ENCODE data around the gene GALM.
"Not testable (repeated sequence)": the region's sequence is repeated elsewhere in the genome, so short reads cannot be mapped to it uniquely, and the experiment has no call there.

GALM gene

GRCh38 chr2:38739524-38739923 lies 73.6 kb downstream of the GALM start:
- no peak for DNase-seq (ENCODE audit: low read depth in 2 of 2)

GRCh38 chr2:38740851-38741731 lies 75.2 kb downstream of the GALM start:
- no peak for DNase-seq (ENCODE audit: low read depth in 2 of 2)

GRCh38 chr2:38742797-38743559 lies 77.1 kb downstream of the GALM start:
- DNase-seq (ENCODE audit: low read depth in 2 of 2): no peak

DNA sequence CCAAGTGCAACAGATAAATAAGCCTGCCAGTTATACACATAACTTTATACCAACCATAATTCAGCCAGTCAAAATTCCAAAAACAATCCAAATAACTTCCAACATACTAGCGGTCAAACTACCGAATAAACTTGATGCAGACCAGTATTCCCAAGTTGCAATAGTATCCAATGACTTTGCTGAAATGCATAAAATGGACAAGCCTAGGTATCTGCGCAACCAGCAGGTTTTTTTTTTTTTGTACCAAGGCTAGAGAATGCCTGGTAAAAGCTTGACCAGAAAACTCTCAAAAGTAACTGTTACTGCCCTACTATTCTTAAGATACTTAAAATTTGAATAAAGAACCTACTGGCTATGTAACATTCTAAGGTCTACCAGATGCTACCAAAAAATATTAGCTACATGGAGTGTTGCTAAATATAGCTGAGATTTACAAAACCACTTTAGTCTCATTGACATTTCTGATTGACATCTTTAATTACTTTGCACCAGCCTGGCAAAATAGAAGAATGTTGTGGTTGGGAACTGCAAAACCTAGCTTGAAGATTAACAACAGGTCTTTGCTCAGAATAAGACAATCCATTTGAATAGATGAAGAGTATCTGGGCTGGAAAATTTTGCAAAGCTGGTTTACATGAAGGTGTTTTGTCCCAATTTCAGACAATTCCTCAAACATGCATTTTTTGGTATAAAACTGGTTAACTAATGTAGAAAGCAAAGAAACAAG lies 77.9 kb downstream of the GALM start:
- no peak for DNase-seq (ENCODE audit: low read depth in 2 of 2)

GRCh38 chr2:38744399-38744780 lies 78.5 kb downstream of the GALM start:
- DNase-seq (ENCODE audit: low read depth in 2 of 2): no peak

DNA sequence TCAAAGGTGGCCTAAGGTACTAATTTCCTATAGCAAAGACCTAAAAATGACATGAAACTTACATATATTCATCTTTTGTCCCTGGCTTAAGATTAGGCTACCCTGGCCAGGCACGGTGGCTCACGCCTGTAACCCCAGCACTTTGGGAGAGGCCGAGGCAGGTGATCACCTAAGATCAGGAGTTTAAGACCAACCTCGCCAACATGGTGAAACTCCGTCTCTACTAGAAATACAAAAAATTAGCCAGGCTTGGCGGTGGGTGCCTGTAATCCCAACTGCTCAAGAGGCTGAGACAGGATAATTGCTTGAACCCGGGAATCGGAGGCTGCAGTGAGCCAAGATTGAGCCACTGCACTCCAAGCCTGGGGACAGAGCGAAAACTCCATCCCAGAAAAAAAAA lies 79.4 kb downstream of the GALM start:
- DNase-seq (ENCODE audit: low read depth in 2 of 2): no peak

DNA sequence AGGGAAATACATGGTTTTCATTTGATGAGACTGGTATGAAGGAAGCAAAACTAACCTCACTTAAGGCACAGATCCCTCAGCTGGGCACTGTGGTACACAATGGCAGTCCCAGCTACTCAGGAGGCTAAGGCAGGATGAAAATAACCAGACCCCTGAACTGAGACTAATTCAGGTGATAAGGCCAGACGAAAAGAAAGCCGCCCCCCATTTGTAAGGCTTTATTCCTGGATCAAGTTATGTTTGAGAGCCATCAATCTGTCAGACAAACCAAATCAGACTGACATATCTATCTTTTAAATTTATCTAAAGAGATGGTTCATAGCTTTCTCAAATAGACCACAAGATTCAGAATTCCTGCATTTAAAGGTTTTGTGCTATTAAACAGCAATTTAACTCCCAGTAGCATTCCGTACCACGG lies 81.1 kb downstream of the GALM start:
- DNase-seq (ENCODE audit: low read depth in 2 of 2): no peak

- no peak for DNase-seq (ENCODE audit: low read depth in 2 of 2)
Measured at GRCh38 chr2:38747819-38748218, 81.9 kb downstream of the GALM start.

DNA sequence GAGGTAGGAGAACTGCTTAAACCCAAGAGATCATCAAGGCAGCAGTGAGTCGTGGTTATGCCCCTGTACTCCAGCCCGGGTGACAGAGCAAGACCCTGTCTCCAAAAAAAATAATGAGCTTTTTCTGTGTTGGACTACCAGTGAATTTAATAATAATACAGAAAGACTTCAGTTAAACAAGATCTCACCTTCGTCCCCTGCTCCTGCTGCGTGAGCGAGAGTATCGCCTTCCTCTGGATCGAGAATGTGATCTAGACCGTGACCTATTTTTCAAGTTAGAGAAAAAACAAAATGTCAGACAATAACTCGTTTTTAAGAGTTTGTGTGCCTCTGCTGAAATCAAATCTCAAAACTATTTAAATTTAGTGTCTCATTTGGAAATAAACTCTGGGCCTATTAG lies 82.5 kb downstream of the GALM start:
- DNase-seq (ENCODE audit: low read depth in 2 of 2): no peak

DNA sequence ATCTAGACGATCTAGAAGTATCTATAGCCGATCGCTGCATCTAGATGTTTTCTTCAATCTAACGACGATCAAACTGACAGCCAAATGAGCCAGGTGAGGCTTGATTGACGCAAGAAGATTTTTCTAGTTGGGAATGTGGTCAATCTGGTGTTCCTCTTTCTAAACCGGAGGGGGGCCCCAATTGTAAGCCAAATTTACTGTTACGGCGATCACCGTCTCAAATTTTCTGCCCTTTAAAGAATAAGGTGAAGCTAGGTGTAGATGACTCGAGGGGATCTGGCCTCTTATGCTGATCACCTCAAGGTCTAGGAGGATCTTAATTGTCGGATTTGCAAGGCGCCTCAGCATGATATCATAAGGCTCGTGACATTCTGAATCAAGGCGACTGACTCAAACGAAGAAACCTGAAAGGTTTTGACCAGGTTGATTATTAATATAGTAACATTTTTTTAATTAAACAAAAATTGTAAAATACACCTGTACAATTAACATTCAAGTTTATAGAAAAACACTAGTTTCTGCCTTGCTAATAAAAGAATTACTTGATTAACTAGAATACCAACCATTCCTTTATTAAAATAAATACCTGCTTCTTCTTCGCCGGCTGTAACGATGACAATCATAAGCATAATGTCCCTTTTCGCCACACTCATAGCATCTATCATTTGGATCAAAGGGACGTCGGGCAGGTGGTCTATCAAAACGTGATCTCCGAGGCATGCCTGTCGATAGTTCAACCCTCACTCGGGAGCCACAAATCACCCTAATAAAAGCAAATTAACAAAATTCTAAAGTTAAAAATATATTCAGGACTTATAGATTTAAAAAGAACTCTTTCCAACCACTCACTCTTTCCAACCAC lies 83.3 kb downstream of the GALM start:
- DNase-seq (ENCODE audit: low read depth in 2 of 2): no peak

GRCh38 chr2:38750011-38750890 lies 84.3 kb downstream of the GALM start:
- peak in 1 of 2 donors; percentile 20 for DNase-seq (ENCODE audit: low read depth in 2 of 2)

DNA sequence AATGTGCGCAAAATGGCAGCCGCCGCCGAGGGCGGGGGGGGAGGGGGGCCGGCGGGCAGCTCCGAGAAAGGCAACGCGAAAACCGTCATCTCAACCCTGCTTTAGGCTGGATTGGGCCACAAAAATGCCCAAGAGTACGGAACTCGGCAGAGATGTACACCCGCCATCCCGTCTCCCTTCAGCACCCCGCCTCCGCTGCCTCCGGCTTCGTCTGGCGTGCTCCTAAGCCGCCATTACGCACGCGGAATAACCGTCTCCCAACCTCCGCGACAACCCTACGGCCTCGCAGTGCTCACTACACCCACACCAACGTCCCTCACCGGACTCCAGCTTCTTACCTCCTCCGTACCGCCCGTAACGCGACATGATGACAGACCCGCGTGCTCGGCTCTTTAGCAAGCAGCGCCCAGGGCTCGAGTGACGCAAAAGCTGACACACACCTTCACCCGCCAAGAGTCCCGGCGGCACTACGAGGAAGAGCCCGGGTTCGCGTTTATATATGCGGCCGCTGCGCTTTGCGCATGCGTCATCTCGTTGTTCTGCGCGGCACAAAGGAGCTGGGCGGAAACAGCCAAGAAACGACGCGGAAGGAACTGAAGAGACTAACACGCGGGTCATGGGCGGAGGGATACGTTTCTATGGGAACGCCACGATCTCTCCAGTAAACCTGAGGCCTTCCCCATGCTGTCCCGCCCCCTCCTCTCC lies 85.1 kb downstream of the GALM start, which contains the start of gene SRSF7:
Gene SRSF7 (minus strand): TSS at position 471 of the 705 bp plus-strand sequence. CDS start 105 bp downstream, at position 366.
- DNase-seq (ENCODE audit: low read depth in 2 of 2): peak; percentile 95 to 96

- no peak for DNase-seq (ENCODE audit: low read depth in 2 of 2)
Measured at GRCh38 chr2:38751596-38752410, 85.9 kb downstream of the GALM start.

GRCh38 chr2:38754049-38754448 lies 88.1 kb downstream of the GALM start:
- no peak for DNase-seq (ENCODE audit: low read depth in 2 of 2)

DNA sequence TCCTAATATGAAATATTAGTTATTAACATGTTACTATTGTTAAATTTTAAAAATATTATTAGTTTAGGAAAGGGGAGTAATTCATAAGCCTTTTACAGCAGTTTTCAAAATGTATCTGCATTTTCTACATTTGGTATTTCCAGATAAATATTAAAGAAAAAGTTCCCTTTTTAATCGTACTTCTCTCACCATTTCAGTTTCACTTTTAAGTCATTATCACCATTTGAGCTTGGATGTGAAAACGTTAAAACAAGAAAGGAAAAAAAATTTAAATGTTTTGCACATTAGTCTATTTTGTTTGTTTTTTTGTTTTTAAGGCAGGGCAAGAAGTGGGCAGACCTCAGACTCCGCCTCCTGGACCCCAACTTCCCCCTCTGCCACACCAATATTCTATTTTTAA lies 88.6 kb downstream of the GALM start:
- no peak for DNase-seq (ENCODE audit: low read depth in 2 of 2)

DNA sequence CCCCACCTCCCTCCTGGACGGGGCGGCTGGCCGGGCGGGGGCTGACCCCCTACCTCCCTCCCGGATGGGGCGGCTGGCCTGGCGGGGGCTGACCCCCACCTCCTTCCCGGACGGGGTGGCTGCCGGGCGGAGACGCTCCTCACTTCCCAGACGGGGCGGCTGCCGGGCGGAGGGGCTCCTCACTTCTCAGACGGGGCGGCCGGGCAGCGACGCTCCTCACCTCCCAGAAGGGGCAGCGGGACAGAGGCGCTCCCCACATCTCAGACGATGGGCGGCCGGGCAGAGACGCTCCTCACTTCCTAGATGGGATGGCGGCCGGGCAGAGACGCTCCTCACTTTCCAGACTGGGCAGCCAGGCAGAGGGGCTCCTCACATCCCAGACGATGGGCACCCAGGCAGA lies 90.0 kb downstream of the GALM start:
- DNase-seq (ENCODE audit: low read depth in 2 of 2): not testable (repeated sequence)

DNA sequence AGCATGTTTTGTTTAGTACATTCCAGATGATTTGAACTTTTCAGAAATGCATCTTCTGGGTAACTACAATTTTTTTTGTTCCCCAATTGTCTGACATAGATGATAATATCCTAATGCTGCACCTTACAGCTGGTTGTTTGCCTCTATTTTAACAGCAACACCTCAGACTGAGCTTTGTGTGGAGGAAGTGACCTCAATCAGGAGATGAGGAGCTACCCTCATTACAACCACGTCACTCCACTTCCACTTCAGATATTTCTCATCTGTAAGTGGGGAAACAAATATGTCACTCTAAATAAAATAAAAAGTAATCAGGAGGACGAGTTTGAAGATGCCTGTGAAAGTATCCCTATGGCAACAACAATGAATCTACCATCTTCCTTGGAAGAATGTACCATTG lies 97.3 kb downstream of the GALM start:
- no peak for DNase-seq (ENCODE audit: low read depth in 2 of 2)

DNA sequence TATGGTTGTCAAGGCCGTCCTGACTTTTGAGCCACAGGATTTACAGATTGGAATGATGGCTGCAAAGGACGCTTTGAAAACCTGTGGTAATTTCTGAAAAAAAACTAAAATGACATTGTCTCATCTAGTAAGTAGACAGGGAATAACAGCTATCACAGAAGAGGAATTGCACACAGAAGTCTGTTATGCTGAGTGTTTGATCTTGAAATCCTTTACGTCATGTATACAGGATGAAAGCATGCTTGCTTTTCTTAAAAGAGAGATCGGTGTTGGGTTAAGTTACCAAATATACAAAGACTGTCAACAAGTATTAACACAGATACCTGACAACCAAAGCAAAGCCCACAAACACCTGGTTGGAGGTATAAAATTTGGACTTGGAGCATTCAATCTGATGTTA lies 97.8 kb downstream of the GALM start:
- no peak for DNase-seq (ENCODE audit: low read depth in 2 of 2)

DNA sequence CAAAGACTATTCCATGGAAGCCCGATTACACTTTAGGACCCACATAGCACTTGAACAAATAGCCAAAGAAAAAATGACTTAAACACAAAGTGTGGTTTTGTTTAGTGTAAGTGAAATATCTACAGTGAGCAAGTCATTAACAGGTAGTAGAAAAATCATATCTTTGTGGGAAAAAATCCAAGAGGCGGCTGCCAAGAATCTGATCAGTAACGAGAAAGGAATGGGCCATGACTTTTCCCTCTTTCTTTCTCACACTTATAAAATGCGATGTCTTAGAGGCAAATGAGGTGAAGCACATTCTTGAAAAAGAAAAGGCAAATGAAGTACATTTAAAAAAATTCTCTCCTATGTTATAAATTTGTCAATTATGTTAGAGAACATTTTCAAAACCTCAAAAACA lies 99.2 kb downstream of the GALM start:
- DNase-seq (ENCODE audit: low read depth in 2 of 2): no peak
